H9 (cell line): ENCODE data around the gene MCCC2. TPM values are rescaled to one million over a fixed set of nuclear protein-coding genes. Genes with fewer than 3 reads are reported as not detected.

Experiments used
- DNase-seq: peaks from one replicate; pipeline ENCODE4 v3.0.0-alpha.2; 2017
- H2AFZ ChIP-seq: one replicate; pipeline ENCODE4 v1.6.1; 2013; ENCODE audit warnings: mild to moderate bottlenecking, low read length, control low read depth, moderate library complexity
- H2AK5ac ChIP-seq: 2 replicates; pipeline ENCODE4 v1.6.1; 2013; ENCODE audit warnings: low read length, control low read depth, mixed read lengths; ENCODE audit not compliant: insufficient read length
- H2BK120ac ChIP-seq: one replicate; pipeline ENCODE4 v1.6.1; 2013; ENCODE audit warnings: low read depth, mild to moderate bottlenecking, low read length, control low read depth, inconsistent platforms; ENCODE audit not compliant: poor library complexity, severe bottlenecking
- H2BK12ac ChIP-seq: 2 replicates; pipeline ENCODE4 v1.6.1; 2013; ENCODE audit warnings: low read length, control low read depth, mixed read lengths, low read depth; ENCODE audit not compliant: insufficient read length
- H2BK15ac ChIP-seq: 2 replicates; pipeline ENCODE4 v1.6.1; 2013; ENCODE audit warnings: low read depth, low read length, control low read depth
- H2BK20ac ChIP-seq: one replicate; pipeline ENCODE4 v1.6.1; 2013; ENCODE audit warnings: low read depth, mild to moderate bottlenecking, low read length, control low read depth, inconsistent platforms; ENCODE audit not compliant: poor library complexity, severe bottlenecking
- H2BK5ac ChIP-seq: 2 replicates; pipeline ENCODE4 v1.6.1; 2013; ENCODE audit warnings: low read length, control low read depth, mixed read lengths; ENCODE audit not compliant: insufficient read length
- H3K14ac ChIP-seq: 2 replicates; pipeline ENCODE4 v1.6.1; 2013; ENCODE audit warnings: low read length, control low read depth; ENCODE audit not compliant: insufficient read depth
- H3K18ac ChIP-seq: 2 replicates; pipeline ENCODE4 v1.6.1; 2013; ENCODE audit warnings: low read depth, mild to moderate bottlenecking, mixed read lengths, low read length, control low read depth; ENCODE audit not compliant: insufficient read length
- H3K23ac ChIP-seq: 2 replicates; pipeline ENCODE4 v1.6.1; 2013; ENCODE audit warnings: low read length, control low read depth, mixed read lengths, low read depth; ENCODE audit not compliant: insufficient read length
- H3K23me2 ChIP-seq: 2 replicates; pipeline ENCODE4 v1.6.1; 2013; ENCODE audit warnings: low read depth, mild to moderate bottlenecking, mixed read lengths, low read length, control low read depth; ENCODE audit not compliant: insufficient read length, poor library complexity, severe bottlenecking
- H3K27ac ChIP-seq: 2 replicates; pipeline ENCODE4 v1.5.1; 2013; ENCODE audit warnings: low read length, control low read depth, mixed read lengths, low read depth; ENCODE audit not compliant: insufficient read length
- H3K27me3 ChIP-seq: 2 replicates; pipeline ENCODE4 v1.6.1; 2013; ENCODE audit warnings: low read length, control low read depth, inconsistent platforms; ENCODE audit not compliant: insufficient read depth
- H3K4ac ChIP-seq: 2 replicates; pipeline ENCODE4 v1.6.1; 2013; ENCODE audit warnings: low read depth, mild to moderate bottlenecking, control low read depth, inconsistent platforms, low read length, moderate library complexity
- H3K4me1 ChIP-seq: 2 replicates; pipeline ENCODE4 v1.6.1; 2013; ENCODE audit warnings: low read length, control low read depth, inconsistent platforms; ENCODE audit not compliant: insufficient read depth
- H3K4me2 ChIP-seq: 2 replicates; pipeline ENCODE4 v1.6.1; 2013; ENCODE audit warnings: low read length, control low read depth, mixed read lengths; ENCODE audit not compliant: insufficient read length, insufficient read depth
- H3K56ac ChIP-seq: 2 replicates; pipeline ENCODE4 v1.6.1; 2013; ENCODE audit warnings: low read depth, mild to moderate bottlenecking, mixed read lengths, low read length, control low read depth; ENCODE audit not compliant: insufficient read length
- H3K79me1 ChIP-seq: 2 replicates; pipeline ENCODE4 v1.6.1; 2013; ENCODE audit warnings: low read depth, mild to moderate bottlenecking, moderate library complexity, low read length, control low read depth, inconsistent platforms; ENCODE audit not compliant: insufficient read depth, poor library complexity, severe bottlenecking
- H3K79me2 ChIP-seq: 2 replicates; pipeline ENCODE4 v1.6.1; 2013; ENCODE audit warnings: low read length, control low read depth, inconsistent platforms; ENCODE audit not compliant: insufficient read depth
- H3K9ac ChIP-seq: 2 replicates; pipeline ENCODE4 v1.6.1; 2013; ENCODE audit warnings: low read length, control low read depth, mixed read lengths; ENCODE audit not compliant: insufficient read length; ENCODE audit errors: extremely low read depth
- H3K9me3 ChIP-seq: one replicate; pipeline ENCODE4 v1.6.1; 2013; ENCODE audit warnings: low read depth, low read length, inconsistent platforms; ENCODE audit not compliant: control insufficient read depth
- H3T11ph ChIP-seq: one replicate; pipeline ENCODE4 v1.6.1; 2013; ENCODE audit warnings: mild to moderate bottlenecking, low read length, control low read depth, inconsistent platforms
- H4K20me1 ChIP-seq: one replicate; pipeline ENCODE4 v1.6.1; 2013; ENCODE audit not compliant: control insufficient read depth, insufficient read length, insufficient read depth
- H4K5ac ChIP-seq: 2 replicates; pipeline ENCODE4 v1.6.1; 2013; ENCODE audit warnings: low read depth, mild to moderate bottlenecking, mixed read lengths, low read length, control low read depth; ENCODE audit not compliant: insufficient read length
- H4K8ac ChIP-seq: replicated peaks from 2 replicates; pipeline ENCODE4 v1.6.1; 2013; ENCODE audit warnings: low read length, control low read depth, mixed read lengths, low read depth; ENCODE audit not compliant: insufficient read length
- H4K91ac ChIP-seq: 2 replicates; pipeline ENCODE4 v1.6.1; 2013; ENCODE audit warnings: low read depth, mild to moderate bottlenecking, moderate library complexity, mixed read lengths, low read length, control low read depth; ENCODE audit not compliant: insufficient read length
- H3K27ac Mint-ChIP-seq, 3 experiments: 2 replicates in 2 of 3; 3 replicates in 1 of 3; pipeline ENCODE4 v1.8.0; 2020 to 2021; ENCODE audit warnings: mixed read lengths in 3 of 3, mild to moderate bottlenecking in 1 of 3, moderate library complexity in 1 of 3
- H3K27me3 Mint-ChIP-seq: 2 replicates; pipeline ENCODE4 v1.8.0; 2021; ENCODE audit warnings: low read depth, mild to moderate bottlenecking, moderate library complexity, mixed read lengths
- H3K36me3 Mint-ChIP-seq, 3 experiments: 2 replicates in 2 of 3; 3 replicates in 1 of 3; pipeline ENCODE4 v1.8.0; 2020 to 2021; ENCODE audit warnings: low read depth in 3 of 3, mixed read lengths in 3 of 3; ENCODE audit not compliant: insufficient read depth in 1 of 3
- H3K4me1 Mint-ChIP-seq, 2 experiments: 2 replicates each; pipeline ENCODE4 v1.8.0; 2020; ENCODE audit warnings: mixed read lengths in 2 of 2
- H3K4me3 Mint-ChIP-seq, 2 experiments: 2 replicates in 1 of 2; 3 replicates in 1 of 2; pipeline ENCODE4 v1.8.0; 2020 to 2021; ENCODE audit warnings: mild to moderate bottlenecking in 2 of 2, mixed read lengths in 2 of 2, moderate library complexity in 1 of 2
- H3K9me3 Mint-ChIP-seq, 2 experiments: 2 replicates in 1 of 2; 3 replicates in 1 of 2; pipeline ENCODE4 v1.8.0; 2020; ENCODE audit warnings: mild to moderate bottlenecking in 2 of 2, mixed read lengths in 2 of 2, moderate library complexity in 1 of 2
- WGBS: extraction: QIAGEN DNeasy Blood & Tissue Kit; methylation state at CpG from one replicate; pipeline ENCODE4 v1.1.7; 2013; ENCODE audit warnings: missing lambda C conversion rate, low lambda C conversion rate, mixed read lengths; ENCODE audit not compliant: insufficient read length; ENCODE audit errors: extremely low coverage; 5-methylcytosine and 5-hydroxymethylcytosine counted together
- total RNA-seq: library from RNA; stranded (reverse); gene quantifications from 2 replicates; pipeline ENCODE4 v1.2.1, GENCODE V29; 2021
- TF ChIP-seq, protein P1 (sequence below): fragments of 200-600 bp; sonication (generic); conservative IDR thresholded peaks from 3 replicates; pipeline ENCODE4 v1.8.0; 2021; ENCODE audit warnings: antibody characterized with exemption, mild to moderate bottlenecking

Gene MCCC2
- total RNA-seq, 1 experiment from 2014 or later = 62.7 TPM

DNA sequence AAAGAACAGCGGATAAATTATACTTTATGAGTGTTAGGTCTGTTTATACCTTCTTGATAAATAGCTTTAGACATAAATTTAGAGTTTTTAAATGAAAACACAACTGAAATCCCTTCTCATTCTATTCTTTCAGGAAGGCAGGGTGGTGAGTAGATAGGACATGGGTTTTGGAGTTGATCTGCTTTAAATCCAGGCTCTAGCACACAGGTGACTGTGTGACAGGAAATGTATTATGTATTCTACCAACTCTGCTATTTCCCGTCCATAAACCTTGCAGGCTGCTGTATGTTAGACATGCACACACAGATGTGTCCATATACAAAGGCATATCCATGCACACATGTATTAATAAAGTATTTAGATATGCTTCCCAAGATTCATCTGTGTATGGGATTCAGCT, 112.6 kb downstream of the MCCC2 start:
- no CpG with 5 or more reads among the region's 2 CpGs for WGBS
- H3K14ac ChIP-seq = no peak overlapping the region
- H2BK5ac ChIP-seq = no peak overlapping the region
- no peak overlapping the region for H2BK12ac ChIP-seq
- Mint-ChIP-seq H3K27me3 (peaks cover 3% of the 10 kb centered on the region), H3K27ac (no peak overlapping the region), H3K9me3 (no peaks in the 10 kb centered on the region), H3K36me3 (no peaks in the 10 kb centered on the region), H3K4me1 (peaks cover 14% of the 10 kb centered on the region in 2 experiments), H3K4me3 (no peak overlapping the region)
- no peak overlapping the region for H3K4ac ChIP-seq
- no peak overlapping the region for H3K9ac ChIP-seq
- no peak overlapping the region for H4K8ac ChIP-seq
- no peaks in the 10 kb centered on the region for H3K79me2 ChIP-seq
- no peak overlapping the region for H3K18ac ChIP-seq
- no peak overlapping the region for H4K5ac ChIP-seq
- no peak for DNase-seq
- no peaks in the 10 kb centered on the region for H3K79me1 ChIP-seq
- H4K91ac ChIP-seq = no peak overlapping the region
- no peak overlapping the region for H3T11ph ChIP-seq
- H3K4me1 ChIP-seq = no peaks in the 10 kb centered on the region
- H2BK120ac ChIP-seq = no peak overlapping the region
- no peak overlapping the region for H2AFZ ChIP-seq
- H3K23me2 ChIP-seq = no peaks in the 10 kb centered on the region
- H3K23ac ChIP-seq = no peak overlapping the region
- no peaks in the 10 kb centered on the region for H3K27me3 ChIP-seq
- no peaks in the 10 kb centered on the region for H4K20me1 ChIP-seq
- no peak overlapping the region for H3K4me2 ChIP-seq
- no peak overlapping the region for H2AK5ac ChIP-seq
- H3K9me3 ChIP-seq = no peaks in the 10 kb centered on the region
- H2BK20ac ChIP-seq = no peak overlapping the region
- no peak overlapping the region for H3K56ac ChIP-seq
- no peak overlapping the region for H3K27ac ChIP-seq
- H2BK15ac ChIP-seq = no peak overlapping the region
- TF ChIP-seq, protein P1, sequence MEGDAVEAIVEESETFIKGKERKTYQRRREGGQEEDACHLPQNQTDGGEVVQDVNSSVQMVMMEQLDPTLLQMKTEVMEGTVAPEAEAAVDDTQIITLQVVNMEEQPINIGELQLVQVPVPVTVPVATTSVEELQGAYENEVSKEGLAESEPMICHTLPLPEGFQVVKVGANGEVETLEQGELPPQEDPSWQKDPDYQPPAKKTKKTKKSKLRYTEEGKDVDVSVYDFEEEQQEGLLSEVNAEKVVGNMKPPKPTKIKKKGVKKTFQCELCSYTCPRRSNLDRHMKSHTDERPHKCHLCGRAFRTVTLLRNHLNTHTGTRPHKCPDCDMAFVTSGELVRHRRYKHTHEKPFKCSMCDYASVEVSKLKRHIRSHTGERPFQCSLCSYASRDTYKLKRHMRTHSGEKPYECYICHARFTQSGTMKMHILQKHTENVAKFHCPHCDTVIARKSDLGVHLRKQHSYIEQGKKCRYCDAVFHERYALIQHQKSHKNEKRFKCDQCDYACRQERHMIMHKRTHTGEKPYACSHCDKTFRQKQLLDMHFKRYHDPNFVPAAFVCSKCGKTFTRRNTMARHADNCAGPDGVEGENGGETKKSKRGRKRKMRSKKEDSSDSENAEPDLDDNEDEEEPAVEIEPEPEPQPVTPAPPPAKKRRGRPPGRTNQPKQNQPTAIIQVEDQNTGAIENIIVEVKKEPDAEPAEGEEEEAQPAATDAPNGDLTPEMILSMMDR = no peak
